ENCODE data around the gene FAM124B.
"Not testable (repeated sequence)": the region's sequence is repeated elsewhere in the genome, so short reads cannot be mapped to it uniquely, and the experiment has no call there.

FAM124B gene

DNA sequence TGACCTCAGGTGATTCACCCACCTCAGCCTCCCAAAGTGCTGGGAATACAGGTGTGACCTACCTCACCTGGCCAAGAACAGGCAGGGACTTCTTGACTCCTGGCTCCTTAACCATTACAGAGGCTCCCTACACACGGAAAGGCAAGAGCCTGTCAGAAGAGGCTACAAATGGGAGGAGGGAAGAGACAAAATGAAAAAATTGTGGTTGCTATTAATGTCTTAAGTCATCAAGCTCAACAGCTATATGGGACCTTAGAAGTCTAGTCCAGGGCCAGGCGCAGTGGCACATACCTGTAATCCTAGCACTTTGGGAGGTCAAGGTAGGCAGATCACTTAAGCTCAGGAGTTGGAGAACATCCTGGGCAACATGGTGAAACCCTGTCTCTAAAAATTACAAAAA is 11.5 kb upstream of the FAM124B start:
- DNase-seq (ENCODE audit: low read depth in 2 of 2, low spot score in 1 of 2), result no peak

DNA sequence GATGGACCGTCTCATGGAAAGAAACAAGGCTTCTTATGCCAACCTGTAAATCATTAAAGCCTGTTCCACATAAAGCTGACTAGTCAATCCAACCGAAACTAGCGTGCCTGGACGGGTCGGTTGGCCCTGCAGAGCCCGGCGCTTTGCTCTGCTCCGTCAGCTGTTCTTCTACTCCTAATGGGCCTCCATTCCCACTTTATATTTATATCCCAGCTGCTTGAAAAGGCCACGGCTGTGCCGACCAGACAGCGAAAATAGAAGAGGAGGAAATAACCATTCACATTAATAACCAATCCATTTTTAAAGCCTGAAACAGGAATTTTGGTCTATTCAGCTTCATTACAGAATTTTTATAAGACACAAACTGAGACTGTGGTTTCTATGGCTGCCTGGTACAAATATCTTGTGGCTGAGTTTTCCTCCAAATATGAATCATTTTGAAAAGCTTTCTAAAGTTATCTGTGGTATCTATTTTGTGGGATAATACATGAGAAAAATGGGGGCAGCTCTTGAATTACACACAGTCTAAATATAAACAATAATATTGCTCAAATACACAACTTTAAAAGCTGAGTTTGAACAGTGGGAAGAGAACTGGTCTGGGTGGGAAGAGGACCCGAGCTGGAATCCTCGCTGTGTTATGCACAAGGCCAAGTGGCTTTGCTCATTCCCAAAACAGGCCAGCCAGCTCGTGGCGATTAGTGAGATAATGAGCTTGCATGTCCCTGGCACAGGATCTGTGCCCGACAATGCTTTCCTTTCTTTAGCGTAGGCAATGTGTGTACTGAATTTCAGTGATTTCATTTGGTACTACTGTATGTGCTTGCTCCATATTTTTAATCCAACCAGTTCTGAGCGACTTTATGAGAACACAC is 10.5 kb upstream of the FAM124B start:
- DNase-seq (ENCODE audit: low read depth in 2 of 2, low spot score in 1 of 2), result no peak

DNA sequence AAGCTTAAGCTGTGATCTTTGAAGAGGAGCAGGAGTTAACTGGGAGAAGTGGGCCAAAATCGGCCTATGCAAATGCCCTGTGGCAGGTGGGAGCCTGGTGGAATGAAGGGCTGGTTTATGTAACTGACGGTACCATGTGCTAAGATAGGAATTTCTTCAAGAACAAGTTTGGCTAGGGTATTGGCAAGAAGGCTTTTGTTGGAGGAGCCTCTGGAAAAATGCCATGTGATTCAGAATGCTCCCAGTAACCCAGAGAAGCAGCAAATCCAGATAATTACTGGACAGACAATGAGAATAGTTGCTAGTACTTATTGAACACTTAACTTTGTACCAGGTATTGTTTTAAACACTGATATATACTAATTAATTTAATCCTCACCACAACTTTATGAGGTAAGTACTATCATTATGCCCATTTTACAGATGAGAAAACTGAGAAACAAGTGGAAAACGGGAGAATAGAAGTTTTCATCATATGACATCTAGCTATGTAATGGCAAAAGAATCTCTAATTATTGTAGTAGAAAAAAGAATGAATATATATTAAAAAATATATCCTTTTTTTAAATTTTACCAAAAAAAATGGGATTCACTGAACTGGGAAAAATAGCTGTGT is 9.1 kb upstream of the FAM124B start:
- DNase-seq (ENCODE audit: low read depth in 2 of 2, low spot score in 1 of 2), result no peak

DNA sequence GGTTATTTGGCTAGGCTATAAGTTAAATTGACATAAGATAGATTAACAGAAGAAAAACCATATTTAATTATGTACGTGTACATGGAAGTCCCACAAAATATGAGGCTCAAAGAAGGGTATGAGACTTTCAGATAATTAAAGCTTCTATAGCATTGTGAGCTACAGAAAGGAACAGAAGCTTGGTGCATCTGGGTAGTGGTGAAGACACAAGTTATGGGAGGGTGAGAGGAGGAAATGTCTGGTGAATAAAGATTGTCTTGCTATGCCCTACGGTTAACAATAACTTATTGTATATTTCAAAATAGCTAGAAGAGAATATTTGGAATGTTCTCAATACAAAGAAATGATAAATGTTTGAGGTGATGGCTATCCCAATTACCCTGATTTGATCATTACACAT is 6.8 kb upstream of the FAM124B start:
- DNase-seq (ENCODE audit: low read depth in 2 of 2, low spot score in 1 of 2), result no peak

DNA sequence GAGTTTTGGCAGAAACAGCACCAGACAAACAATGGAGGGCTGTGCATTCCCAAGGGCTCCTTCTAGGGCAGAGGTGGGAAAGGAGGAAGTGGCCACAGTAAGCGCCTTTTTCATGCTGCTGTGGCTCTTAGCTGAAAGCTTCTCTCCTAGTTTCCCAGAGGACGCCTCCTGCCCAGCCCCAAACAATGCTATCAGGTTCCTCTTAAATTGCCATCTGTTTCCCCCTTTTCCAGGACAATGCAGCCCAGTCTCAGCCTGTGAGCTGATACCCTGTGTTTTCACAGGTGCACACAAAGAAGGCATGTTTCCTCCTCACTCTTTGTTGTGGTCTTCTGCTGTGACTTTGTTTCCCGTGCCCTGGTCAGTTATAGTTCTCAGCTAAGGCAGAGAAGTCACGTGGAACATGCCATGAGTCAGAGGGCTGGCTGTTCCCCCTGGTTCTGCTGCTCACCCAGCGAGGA is 5.4 kb upstream of the FAM124B start:
- DNase-seq (ENCODE audit: low read depth in 2 of 2, low spot score in 1 of 2), result no peak

DNA sequence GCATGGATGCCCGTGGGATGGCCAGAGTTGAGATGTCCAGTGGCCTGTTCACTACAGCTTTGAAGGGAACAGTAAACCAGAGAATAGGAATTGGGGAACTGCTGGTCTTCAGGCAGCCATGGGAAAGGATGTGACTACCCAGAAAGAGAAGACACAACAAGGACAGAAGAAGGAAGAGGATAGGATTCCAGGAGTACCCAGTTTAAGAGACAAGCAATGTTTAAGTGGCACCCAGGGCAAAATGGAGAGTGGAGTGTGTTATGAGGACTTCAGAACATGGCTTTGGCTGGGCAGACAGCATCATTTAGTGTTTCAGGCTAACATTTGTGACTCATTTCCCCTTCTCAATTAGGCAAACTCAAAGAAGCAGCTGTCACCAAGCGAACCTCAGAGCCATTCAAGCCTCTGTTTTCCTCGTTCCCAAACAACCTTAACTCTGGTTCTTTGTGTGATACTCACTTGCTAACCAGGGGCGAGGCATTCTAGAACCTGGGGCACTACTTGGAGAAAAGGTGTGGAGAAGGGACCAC is 4.0 kb upstream of the FAM124B start:
- DNase-seq (ENCODE audit: low read depth in 2 of 2, low spot score in 1 of 2), result no peak

DNA sequence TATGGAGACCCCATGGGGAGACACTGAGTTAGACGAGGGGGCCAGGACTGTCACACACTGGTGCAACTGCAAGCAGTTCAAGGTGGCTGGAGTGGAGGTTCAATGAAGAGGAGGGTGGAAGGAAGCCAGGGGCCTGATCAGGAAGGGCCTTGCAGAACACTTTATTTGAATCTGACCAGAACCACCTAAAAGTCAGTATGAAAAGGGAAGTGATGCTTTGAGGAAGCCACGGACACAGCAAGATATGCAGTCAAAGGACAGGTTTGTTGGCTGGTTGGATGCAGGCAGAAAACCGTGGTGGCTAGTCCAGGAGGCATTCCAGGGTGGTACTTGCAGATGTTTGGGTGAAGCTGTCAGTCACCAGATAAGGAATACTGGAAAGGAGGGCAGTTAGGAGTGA is 3.5 kb upstream of the FAM124B start:
- no peak for DNase-seq (ENCODE audit: low read depth in 2 of 2, low spot score in 1 of 2)

DNA sequence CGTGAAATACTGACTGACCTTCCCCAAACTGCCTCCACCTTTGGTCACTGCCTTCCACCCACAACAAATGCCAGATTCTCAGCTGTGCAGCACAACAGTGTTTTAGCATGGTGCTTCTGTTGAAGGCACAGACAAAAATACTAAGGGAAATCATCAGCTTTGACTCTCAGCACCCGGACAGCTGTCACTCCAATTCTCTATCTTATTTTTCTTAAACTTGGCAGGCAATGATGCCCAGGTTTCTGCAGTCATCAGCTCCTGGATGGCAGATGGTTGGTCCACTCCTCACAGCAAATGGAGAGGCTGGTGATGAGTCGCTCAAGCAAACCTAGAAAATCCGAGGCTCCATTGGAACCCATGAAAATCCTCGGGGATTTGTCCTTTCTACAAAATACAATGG is 2.9 kb upstream of the FAM124B start:
- no peak for DNase-seq (ENCODE audit: low read depth in 2 of 2, low spot score in 1 of 2)

DNA sequence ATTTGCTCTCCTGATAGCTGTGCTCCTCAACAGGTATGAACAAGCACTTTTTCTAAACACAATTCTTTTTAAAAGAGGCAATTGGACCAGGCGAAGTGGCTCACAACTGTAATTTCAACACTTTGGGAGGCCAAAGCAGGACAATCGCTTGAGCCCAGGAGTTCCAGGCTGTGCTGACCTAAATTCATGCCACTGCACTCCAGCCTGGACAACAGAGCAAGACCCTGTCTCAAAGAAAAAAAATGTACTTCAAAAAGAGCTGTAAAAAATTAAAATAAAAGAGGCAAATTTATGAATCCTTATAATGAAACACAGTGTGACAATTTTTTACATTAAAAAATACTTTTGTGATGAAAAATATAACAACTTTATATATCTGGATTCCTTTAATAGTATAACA is 1.8 kb upstream of the FAM124B start:
- DNase-seq (ENCODE audit: low read depth in 2 of 2, low spot score in 1 of 2), result no peak

DNA sequence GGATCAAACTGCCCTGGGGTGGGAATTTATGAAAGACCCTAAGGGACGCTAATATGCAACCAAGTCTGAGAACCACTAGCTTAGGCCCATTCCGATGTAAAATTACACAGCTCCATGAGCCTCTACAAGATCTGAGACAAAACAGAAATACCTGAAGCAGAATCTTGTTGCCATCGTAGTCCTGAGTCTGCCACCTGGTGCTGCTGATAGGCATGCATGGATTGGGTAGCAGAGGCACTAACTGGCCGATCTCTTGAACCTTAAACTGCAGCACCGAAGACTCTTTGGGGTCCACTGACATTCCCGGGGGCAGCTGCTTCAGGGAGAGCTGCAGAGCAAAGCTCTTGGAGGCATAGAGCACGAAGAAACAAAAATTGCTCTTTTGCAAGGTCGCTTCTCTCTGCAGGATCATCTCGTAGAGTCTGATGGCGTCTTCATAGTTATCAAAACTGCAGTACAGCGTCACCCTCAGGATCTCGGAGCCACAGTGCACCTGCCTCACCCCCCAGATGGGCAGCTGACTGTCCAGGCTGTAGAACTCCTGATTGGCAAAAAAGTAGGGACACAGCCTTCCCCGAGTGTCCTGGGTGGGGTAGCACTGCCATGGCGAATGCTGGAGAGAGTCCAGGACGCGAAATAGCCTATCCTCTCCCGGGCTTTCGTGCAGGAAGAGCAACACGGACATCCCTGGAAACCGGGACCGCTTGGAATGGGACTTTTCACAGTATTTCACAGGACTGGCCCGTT is 848 bp downstream of the FAM124B start:
- no peak for DNase-seq (ENCODE audit: low read depth in 2 of 2, low spot score in 1 of 2)

DNA sequence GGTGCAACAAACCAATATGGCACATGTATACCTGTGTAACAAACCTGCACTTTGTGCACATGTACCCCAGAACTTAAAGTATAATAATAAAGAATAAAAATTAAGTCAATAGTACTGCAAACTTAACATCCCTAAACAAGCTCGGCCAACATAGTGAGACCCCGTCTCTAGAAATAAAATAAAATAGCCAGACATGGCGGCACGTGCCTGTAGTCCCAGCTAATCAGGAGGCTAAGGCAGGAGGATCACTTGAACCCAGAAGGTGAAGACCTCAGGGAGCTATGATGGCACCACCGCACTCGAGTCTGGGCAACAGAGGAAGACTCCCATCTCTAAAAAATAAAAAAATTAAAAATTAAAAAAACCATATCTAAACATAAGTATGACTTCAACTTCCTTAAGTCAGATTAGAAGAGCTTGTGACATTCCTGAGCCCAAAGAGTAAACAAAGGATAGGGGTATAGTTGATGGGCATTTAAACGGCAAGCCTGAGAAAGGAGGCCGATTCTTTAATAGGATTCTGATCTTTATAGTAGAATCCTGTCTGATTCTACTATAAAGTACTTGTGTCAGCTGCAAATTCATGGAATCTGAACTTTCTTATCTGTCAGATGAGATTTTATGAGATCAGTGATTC is 1.6 kb downstream of the FAM124B start:
- no peak for DNase-seq (ENCODE audit: low read depth in 2 of 2, low spot score in 1 of 2)

DNA sequence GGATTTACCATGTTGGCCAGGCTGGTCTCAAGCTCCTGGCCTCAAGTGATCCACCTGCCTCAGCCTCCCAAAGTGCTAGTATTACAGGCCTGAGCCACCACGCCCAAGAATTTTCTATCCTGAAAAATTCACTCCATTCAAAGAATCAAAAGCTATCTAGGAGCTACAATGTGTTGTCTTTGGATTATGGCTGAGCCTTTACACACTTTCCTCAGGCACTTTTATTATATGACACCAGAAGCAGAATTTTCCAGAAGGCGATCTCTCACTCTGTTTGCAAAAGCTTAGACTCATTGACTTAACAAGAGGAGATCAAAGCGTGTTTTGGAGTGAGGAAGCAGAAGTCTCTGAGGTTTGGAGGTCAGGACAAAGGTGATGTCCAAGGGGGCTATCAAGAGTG is 3.6 kb downstream of the FAM124B start:
- DNase-seq (ENCODE audit: low read depth in 2 of 2, low spot score in 1 of 2), result no peak

DNA sequence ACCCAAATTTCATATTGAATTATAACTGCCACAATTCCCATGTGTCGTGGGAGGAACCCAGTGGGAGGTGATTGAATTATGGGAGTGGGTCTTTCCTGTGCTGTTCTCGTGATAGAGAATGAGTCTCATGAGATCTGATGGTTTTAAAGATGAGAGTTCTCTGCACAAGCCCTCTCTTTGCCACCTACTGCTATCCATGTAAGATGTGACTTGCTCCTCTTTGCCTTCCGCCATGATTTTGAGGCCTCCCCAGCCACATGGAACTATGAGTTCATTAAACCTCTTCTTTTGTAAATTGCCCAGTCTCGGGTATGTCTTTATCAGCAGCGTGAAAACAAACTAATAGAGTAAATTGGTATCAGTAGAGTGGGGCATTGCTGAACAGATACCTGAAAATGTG is 4.8 kb downstream of the FAM124B start:
- not testable (repeated sequence) for DNase-seq (ENCODE audit: low read depth in 2 of 2, low spot score in 1 of 2)

DNA sequence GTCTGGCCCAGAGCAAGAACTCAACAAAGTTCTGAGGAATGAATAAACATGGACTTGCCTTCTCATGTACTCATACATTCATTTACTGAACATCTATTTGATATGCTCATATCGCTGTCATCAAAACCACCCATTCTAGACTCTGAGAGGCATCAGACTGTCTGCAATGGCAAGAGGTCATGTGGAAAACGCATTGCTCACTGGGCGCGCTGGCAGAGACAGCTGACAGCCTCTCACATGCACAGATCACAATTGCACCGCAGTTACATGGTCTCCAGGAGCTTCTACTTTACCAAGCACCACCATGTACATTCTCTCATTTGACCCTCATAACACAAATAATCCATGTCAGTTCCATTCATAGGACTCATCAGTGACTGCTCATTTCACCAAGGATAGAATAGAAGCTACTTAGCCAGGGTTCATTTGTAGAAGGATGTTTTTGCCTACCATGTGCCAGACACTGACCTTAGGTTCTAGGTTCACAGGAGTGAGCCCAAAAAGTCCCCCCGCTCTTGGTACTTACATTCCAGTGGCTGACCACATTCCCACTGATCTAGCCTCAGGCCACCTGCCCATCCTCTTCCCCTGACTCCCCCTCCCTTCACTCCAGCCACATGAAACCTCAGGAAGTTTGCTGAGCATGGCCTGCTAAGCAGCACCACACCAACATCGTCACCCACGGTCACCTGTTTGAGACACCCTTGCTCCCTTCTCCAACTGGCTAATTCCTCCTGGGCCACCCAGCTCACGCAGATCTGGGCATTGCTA is 6.1 kb downstream of the FAM124B start:
- DNase-seq (ENCODE audit: low read depth in 2 of 2, low spot score in 1 of 2), result no peak

DNA sequence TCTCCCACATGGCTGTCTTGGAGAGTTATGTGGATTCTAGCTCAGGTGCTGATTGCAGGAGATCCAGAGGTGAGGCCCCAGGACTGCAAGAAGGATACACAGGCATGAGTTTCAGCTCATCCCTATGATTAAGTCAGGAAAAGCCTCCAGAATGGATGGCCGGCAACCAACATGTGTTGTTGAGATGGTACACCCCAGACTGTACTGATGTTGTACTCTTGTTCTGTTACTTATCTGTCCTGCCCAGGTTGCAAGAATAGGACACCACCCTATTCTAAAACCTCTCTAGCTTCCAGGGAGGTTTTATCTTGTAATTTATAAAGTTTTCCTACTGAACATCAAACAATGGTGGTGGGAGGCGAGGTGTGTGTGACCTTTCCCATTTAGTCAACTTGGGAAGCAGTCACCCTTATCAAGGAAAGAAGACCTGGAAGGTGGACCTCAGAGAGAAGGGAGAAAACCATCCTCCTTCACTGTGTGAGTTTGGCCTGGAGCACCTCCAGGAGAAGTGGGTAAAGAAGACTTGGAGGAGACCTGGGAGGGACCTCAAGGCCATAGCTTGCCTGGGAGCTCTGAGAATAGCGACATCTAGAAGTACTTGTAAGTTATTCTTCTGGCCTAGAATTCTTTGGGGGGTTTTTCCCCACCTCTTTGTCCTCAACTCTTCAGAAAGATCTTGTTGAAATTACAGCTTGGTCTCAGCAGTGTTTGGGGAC is 8.6 kb downstream of the FAM124B start:
- DNase-seq (ENCODE audit: low read depth in 2 of 2, low spot score in 1 of 2), result no peak

DNA sequence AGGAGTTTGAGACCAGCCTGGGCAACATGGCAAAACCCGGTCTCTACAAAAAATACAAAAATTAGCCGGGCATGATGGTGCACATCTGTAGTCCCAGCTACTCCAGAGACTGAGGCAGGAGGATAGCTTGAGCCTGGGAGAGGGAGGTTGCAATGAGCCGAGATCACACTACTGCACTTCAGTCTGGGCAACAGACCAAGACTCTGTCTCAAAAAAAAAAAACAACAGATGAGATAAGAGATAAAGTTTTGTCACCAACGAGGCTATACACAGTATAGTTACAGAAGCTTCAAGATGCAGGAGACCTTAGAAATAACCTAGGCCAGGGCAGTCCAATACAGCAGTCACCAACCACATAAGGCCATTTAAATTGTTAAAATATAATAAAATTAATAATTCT is 9.4 kb downstream of the FAM124B start:
- DNase-seq (ENCODE audit: low read depth in 2 of 2, low spot score in 1 of 2), result no peak

DNA sequence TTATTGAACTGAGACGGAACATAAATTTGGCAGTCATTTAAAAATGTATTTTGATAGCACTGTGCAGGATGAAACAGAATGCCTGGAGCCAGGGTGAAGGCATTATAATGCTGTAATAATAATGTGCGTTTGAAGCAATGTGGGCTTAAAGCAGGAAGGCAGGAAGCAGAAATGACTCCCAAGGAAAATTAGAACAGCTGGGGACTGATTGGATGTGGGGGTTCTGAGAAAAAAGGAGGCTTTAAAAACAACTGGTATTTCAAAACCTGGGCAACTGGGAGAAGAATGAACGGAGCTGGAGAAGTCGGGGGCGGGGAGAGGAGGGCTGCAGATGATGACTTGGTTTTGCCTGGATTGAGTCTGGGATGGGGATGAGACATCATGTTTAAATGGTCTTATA is 12.6 kb downstream of the FAM124B start:
- no peak for DNase-seq (ENCODE audit: low read depth in 2 of 2, low spot score in 1 of 2)

DNA sequence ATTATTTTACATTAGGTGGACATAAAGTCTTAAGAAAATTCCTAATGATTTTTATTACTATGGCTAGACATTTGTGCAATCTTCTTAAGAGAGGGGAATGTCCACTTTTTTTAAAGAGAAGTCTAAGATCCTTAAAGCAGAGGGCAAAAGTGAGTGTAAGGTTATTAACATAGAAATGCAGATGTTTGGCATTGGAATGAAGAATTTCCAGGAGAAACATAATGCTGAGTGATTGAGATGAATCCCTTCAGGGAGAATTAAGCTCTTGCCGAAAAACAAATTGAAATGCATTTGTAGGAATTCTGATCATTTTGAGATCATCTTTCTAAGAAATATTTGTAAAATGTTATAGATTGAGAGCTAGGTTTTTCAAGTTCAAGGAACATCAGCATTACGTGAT is 15.0 kb downstream of the FAM124B start:
- DNase-seq (ENCODE audit: low read depth in 2 of 2, low spot score in 1 of 2), result no peak

DNA sequence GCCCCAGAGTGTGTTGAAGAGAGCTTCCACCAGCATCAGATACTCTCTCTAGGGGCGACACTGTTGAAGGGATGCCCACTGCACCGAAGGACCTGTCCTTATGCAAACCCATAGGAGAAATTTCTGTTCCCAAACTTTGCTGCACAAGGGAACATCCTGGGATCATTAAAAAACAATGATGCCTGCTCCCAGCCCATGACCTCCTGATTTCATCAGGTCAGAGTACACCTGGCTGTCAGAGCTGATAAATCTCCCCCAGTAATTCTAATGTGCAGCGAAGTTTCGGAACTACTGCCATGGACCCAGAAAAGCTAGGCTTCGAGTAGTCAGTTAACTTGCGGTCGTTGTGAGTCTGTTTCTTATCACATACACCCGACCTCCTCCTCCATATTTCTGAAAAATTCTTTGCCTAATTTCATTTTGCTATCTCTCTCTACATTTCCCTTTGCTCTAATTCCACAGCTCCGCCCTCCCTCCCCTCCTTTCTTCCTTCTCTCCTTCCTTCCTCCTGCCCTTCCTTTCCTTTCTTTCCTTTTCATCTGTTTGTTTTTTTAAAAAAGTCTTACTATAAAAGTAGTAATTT is 18.8 kb downstream of the FAM124B start:
- DNase-seq (ENCODE audit: low read depth in 2 of 2, low spot score in 1 of 2), result no peak

DNA sequence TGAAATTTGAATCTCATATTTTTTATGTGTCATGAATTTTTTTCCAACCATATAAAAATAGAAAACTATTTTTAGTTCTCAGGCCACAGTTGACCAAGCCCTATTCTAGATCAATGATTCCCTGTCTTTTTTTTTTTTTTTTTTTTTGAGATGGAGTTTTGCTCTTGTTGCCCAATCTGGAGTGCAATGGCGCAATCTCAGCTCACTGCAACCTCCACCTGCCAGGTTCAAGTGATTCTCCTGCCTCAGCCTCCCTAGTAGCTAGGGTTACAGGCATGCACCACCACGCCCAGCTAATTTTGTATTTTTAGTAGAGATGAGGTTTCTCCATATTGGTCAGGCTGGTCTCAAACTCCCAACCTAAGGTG is 19.6 kb downstream of the FAM124B start:
- not testable (repeated sequence) for DNase-seq (ENCODE audit: low read depth in 2 of 2, low spot score in 1 of 2)
